K562 (cell line): Measurements from ENCODE around the gene TNRC6B. TPM values are rescaled to one million over a fixed set of nuclear protein-coding genes. Genes with fewer than 3 reads are reported as not detected.

Experiments used
- ATAC-seq: fragments of 200-7000 bp; cut with Tn5 transposase; 3 replicates; pipeline ENCODE4 v1.9.1; 2020; ENCODE audit warnings: moderate library complexity
- BruUV-seq: library from RNA; stranded (reverse); fragments of 400-500 nt; replicated peaks from 2 replicates; lab custom pipeline; 2021; lab: Mats Ljungman, UMichigan
- CTCF ChIA-PET: fragments of 300-600 bp; formaldehyde crosslinking; extraction: SDS; loops from one replicate; lab custom pipeline; 2021; ENCODE audit warnings: low intra/inter-chr PET ratio; lab: Yijun Ruan, JAX
- POLR2A ChIA-PET: fragments of 300-600, 350-650 bp; sonication (Branson Sonifier 250); formaldehyde crosslinking; extraction: SDS; loops from one replicate; lab custom pipeline; 2021; ENCODE audit warnings: antibody characterized with exemption, inconsistent platforms; lab: Yijun Ruan, JAX
- DNase-seq, 4 experiments: peaks; one replicate each; pipeline versions ENCODE4 v3.0.0 to v3.0.0-alpha.2; 2011 to 2018; ENCODE audit warnings: low spot score in 3 of 4, mixed read lengths in 3 of 4; ENCODE audit errors: extremely low read depth in 1 of 4
- FAIRE-seq: peaks from 2 replicates; lab custom pipeline; 2011; peaks lifted over from hg19 to GRCh38; lab: Jason Lieb, UNC
- H2AFZ ChIP-seq: 2 replicates; pipeline ENCODE4 v1.6.0; 2011; ENCODE audit warnings: low read depth, low read length, control low read depth, inconsistent platforms
- H3K27ac ChIP-seq: fragments of 200-600 bp; 3 replicates; pipeline ENCODE4 v1.8.0; 2011; ENCODE audit warnings: low read depth, mild to moderate bottlenecking, control low read depth, inconsistent platforms, low read length, moderate library complexity, mixed read lengths; ENCODE audit errors: extremely low read depth
- H3K27me3 ChIP-seq, 2 experiments: fragments of 300-600 bp in 1 of 2; 2 replicates in 1 of 2; 3 replicates in 1 of 2; pipeline versions ENCODE4 v1.6.0 to v1.8.0; 2011; ENCODE audit warnings: inconsistent platforms in 2 of 2, low read length in 2 of 2, mild to moderate bottlenecking in 1 of 2, mixed read lengths in 1 of 2, moderate library complexity in 1 of 2; ENCODE audit not compliant: control insufficient read depth in 2 of 2, insufficient read depth in 2 of 2
- H3K36me3 ChIP-seq: fragments of 300-600 bp; 3 replicates; pipeline ENCODE4 v1.8.0; 2011; ENCODE audit warnings: mild to moderate bottlenecking, low read length, inconsistent platforms; ENCODE audit not compliant: control insufficient read depth, insufficient read depth
- H3K4me1 ChIP-seq, 2 experiments: fragments of 200-600 bp in 1 of 2; replicated peaks in 1 of 2; 2 replicates in 1 of 2; 3 replicates in 1 of 2; pipeline versions ENCODE4 v1.5.1 to v1.8.0; 2011; ENCODE audit warnings: inconsistent platforms in 2 of 2, low read length in 2 of 2, mild to moderate bottlenecking in 1 of 2, mixed read lengths in 1 of 2, moderate library complexity in 1 of 2; ENCODE audit not compliant: control insufficient read depth in 2 of 2, insufficient read depth in 2 of 2
- H3K4me2 ChIP-seq: 2 replicates; pipeline ENCODE4 v1.6.1; 2011; ENCODE audit warnings: low read length, control low read depth, inconsistent platforms, mixed read lengths; ENCODE audit not compliant: insufficient read depth
- H3K4me3 ChIP-seq: fragments of 200-600 bp; sonication (generic), shearing (Covaris generic); 2 replicates; pipeline ENCODE4 v1.5.1; 2016; ENCODE audit warnings: control low read depth, inconsistent platforms
- H3K79me2 ChIP-seq: fragments of 200-600 bp; 3 replicates; pipeline ENCODE4 v1.8.0; 2011; ENCODE audit warnings: low read length, inconsistent platforms; ENCODE audit not compliant: control insufficient read depth, insufficient read depth
- H3K9ac ChIP-seq, 2 experiments: 2 replicates each; pipeline versions ENCODE4 v1.6.0 to v1.6.1; 2011; ENCODE audit warnings: low read depth in 2 of 2, low read length in 2 of 2, control low read depth in 1 of 2, inconsistent platforms in 1 of 2, mild to moderate bottlenecking in 1 of 2, mixed read lengths in 1 of 2; ENCODE audit not compliant: insufficient read depth in 1 of 2
- H3K9me1 ChIP-seq: one replicate; pipeline ENCODE4 v1.6.0; 2011; ENCODE audit warnings: inconsistent platforms, mild to moderate bottlenecking, low read length, moderate library complexity; ENCODE audit not compliant: control insufficient read depth, insufficient read depth
- H3K9me3 ChIP-seq: replicated peaks from 2 replicates; pipeline ENCODE4 v1.5.1; 2011; ENCODE audit warnings: low read depth, low read length, inconsistent platforms; ENCODE audit not compliant: control insufficient read depth, insufficient read depth
- H4K20me1 ChIP-seq: replicated peaks from 2 replicates; pipeline ENCODE4 v1.6.1; 2011; ENCODE audit warnings: low read length, inconsistent platforms, mixed read lengths; ENCODE audit not compliant: control insufficient read depth, insufficient read depth
- CC2D1A ChIP-seq: fragments of 450-650 bp; IDR thresholded peaks from 2 replicates; pipeline ENCODE4 v1.6.1; 2017; ENCODE audit warnings: mild to moderate bottlenecking
- DACH1 ChIP-seq: fragments of 450-650 bp; IDR thresholded peaks from 2 replicates; pipeline ENCODE4 v1.6.1; 2018; ENCODE audit not compliant: partially characterized antibody
- DDX20 ChIP-seq: fragments of 450-650 bp; IDR thresholded peaks from 2 replicates; pipeline ENCODE4 v1.6.1; 2016; ENCODE audit warnings: missing genetic modification characterization, low read depth, mild to moderate bottlenecking, missing compliant biosample characterization, moderate library complexity
- ETV1 ChIP-seq: fragments of 450-650 bp; conservative IDR thresholded peaks from 2 replicates; pipeline ENCODE4 v1.6.1; 2016; ENCODE audit warnings: missing genetic modification characterization, control low read depth, low read depth, missing compliant biosample characterization
- HMGN3 ChIP-seq: IDR thresholded peaks from 2 replicates; pipeline ENCODE4 v1.6.1; 2011; ENCODE audit warnings: borderline replicate concordance, low read depth, mild to moderate bottlenecking, mixed read lengths, low read length; ENCODE audit not compliant: insufficient read length; ENCODE audit errors: extremely low read depth
- MAZ ChIP-seq, 2 experiments: fragments of 450-650 bp in 1 of 2; sonication (generic) in 1 of 2; formaldehyde crosslinking; IDR thresholded peaks in 1 of 2; conservative IDR thresholded peaks in 1 of 2; 2 replicates each; pipeline versions ENCODE4 v1.4.0 to v1.5.0; 2020; ENCODE audit warnings: mild to moderate bottlenecking in 1 of 2, missing genetic modification reagents in 1 of 2
- MECOM ChIP-seq: fragments of 250-450 bp; sonication (Bioruptor Pico); IDR thresholded peaks from 2 replicates; pipeline ENCODE4 v1.8.0; 2022; ENCODE audit warnings: inconsistent platforms
- NCOA4 ChIP-seq: fragments of 450-650 bp; IDR thresholded peaks from 2 replicates; pipeline ENCODE4 v1.6.1; 2018; ENCODE audit warnings: mild to moderate bottlenecking; ENCODE audit not compliant: partially characterized antibody
- NR1H2 ChIP-seq: sonication (generic); formaldehyde crosslinking; IDR thresholded peaks from 2 replicates; pipeline ENCODE4 v1.4.0; 2020; ENCODE audit warnings: mild to moderate bottlenecking, missing genetic modification reagents
- PCBP2 ChIP-seq: fragments of 200-400 bp; formaldehyde crosslinking; IDR thresholded peaks from 2 replicates; pipeline ENCODE4 v1.6.1; 2018; ENCODE audit warnings: low read length, low read depth, mild to moderate bottlenecking, moderate library complexity; ENCODE audit not compliant: poor library complexity, severe bottlenecking
- RBM22 ChIP-seq: fragments of 200-400 bp; formaldehyde crosslinking; IDR thresholded peaks from 2 replicates; pipeline ENCODE4 v1.6.1; 2018; ENCODE audit warnings: low read length, low read depth; ENCODE audit not compliant: poor library complexity, severe bottlenecking
- TCF7 ChIP-seq: sonication (generic); IDR thresholded peaks from 2 replicates; pipeline ENCODE4 v1.6.1; 2016; ENCODE audit warnings: antibody characterized with exemption, borderline replicate concordance
- XRCC4 ChIP-seq: IDR thresholded peaks from one replicate; pipeline ENCODE4 v1.6.1; 2011; ENCODE audit not compliant: insufficient read depth, insufficient read length; ENCODE audit errors: extremely low read depth
- ZC3H8 ChIP-seq: fragments of 450-650 bp; IDR thresholded peaks from 2 replicates; pipeline ENCODE4 v1.6.1; 2017
- ZNF274 ChIP-seq: IDR thresholded peaks from 2 replicates; pipeline ENCODE4 v1.6.1; 2011; ENCODE audit warnings: low read depth, mild to moderate bottlenecking, low read length, moderate library complexity, borderline replicate concordance
- ZNF586 ChIP-seq: fragments of 450-650 bp; formaldehyde crosslinking; conservative IDR thresholded peaks from 2 replicates; pipeline ENCODE4 v1.4.0; 2020; ENCODE audit warnings: mild to moderate bottlenecking, moderate library complexity
- WGBS: fragments of 100-300 bp; shearing (Covaris generic); methylation state at CpG from one replicate; pipeline ENCODE4 v1.1.6; 2016; ENCODE audit warnings: low coverage, mixed read lengths; ENCODE audit not compliant: insufficient coverage; ENCODE audit errors: missing lambda C conversion rate; 5-methylcytosine and 5-hydroxymethylcytosine counted together
- in situ Hi-C: fragments of 300-500 bp; cut with MboI; formaldehyde crosslinking; loops from 4 replicates; pipeline ENCODE4 v1.15.0; 2018; ENCODE audit warnings: inconsistent platforms, mixed read lengths
- intact Hi-C: fragments of 100-400 bp; cut with micrococcal nuclease; formaldehyde crosslinking; loops from 2 replicates; pipeline ENCODE4 v1.14.2; 2022
- polyA plus RNA-seq, 8 experiments: library from polyadenylated mRNA; depleted of rRNA in 4 of 8; stranded (reverse) in 5 of 8; unstranded in 3 of 8; fragments of >200 nt; fragmentation: Nextera tagmentation in 2 of 8; fragmentation: Illumina TruSeq in 1 of 8; extraction: Ambion mirVana in 2 of 8; extraction: Trizol in 1 of 8; gene quantifications; 2 replicates each; pipeline versions ENCODE4 v1.2.1 to v1.2.3, GENCODE V29; 2011 to 2014; ENCODE audit warnings: inconsistent platforms in 1 of 8, missing spikeins in 1 of 8
- total RNA-seq, 7 experiments: library from RNA; depleted of rRNA in 6 of 7; stranded (reverse); fragments of >200 nt in 6 of 7; fragmentation: Illumina TruSeq in 2 of 7; extraction: Trizol in 2 of 7; gene quantifications; 2 replicates each; pipeline versions ENCODE4 v1.2.1 to v1.2.3, GENCODE V29; 2011 to 2021; ENCODE audit warnings: low replicate concordance in 1 of 7
- TF ChIP-seq, protein P1 (sequence below): sonication (generic); formaldehyde crosslinking; IDR thresholded peaks from 2 replicates; pipeline ENCODE4 v1.9.0; 2022; ENCODE audit warnings: mild to moderate bottlenecking, missing genetic modification reagents

The TNRC6B gene
- total and polyA plus RNA-seq, 9 of the 15 experiments (the other 6 are each of a cell fraction or from before 2014, with no cell fraction given), result 0.96 to 18.8 (median 10.8) TPM

DNA sequence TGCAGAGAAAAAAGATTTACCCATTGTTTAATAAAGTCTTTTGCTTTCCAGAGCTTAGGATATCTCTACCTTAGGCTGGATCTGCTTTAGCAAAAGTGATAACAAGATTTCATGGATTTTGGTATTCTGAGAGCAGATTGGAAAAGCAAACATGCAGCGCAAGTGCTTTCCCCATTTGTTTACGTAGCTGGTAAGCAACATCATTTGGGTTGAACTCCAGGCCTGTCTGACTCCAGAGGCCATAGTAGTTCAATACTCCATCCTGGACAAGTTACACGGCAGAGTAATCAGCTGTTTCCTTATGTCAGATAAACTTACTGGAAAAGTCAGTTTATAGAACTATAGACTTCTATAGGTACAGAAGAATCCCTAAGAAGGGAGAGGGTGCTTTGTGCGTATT is 40.6 kb upstream of the TNRC6B start:
- DNase-seq, result no peak
- in situ Hi-C loops, result no loop called here
- no peaks in the 10 kb centered on the region for H3K79me2 ChIP-seq
- H3K4me3 ChIP-seq, result no peak overlapping the region
- H4K20me1 ChIP-seq, result no peaks in the 10 kb centered on the region
- ChIA-PET POLR2A (interaction anchor here (0.6 kb wide), 1 partner anchor 26 kb away, joined by 3 read pairs; no protein-coding TSS in a partner anchor), CTCF (no interaction called here)
- H3K9me3 ChIP-seq, result no peaks in the 10 kb centered on the region
- 64% methylated on average over 3 of the region's 4 CpGs for WGBS
- H3K27ac ChIP-seq, result no peak overlapping the region
- H3K27me3 ChIP-seq, result no peaks in the 10 kb centered on the region
- no TSS peak for BruUV-seq
- intact Hi-C loops, result no loop called here
- H3K9ac ChIP-seq, result no peak overlapping the region
- H3K36me3 ChIP-seq, result no peaks in the 10 kb centered on the region
- ATAC-seq, result no peak
- FAIRE-seq, result no peak
- no peak overlapping the region for H2AFZ ChIP-seq
- H3K4me1 ChIP-seq, result no peaks in the 10 kb centered on the region
- H3K4me2 ChIP-seq, result no peak overlapping the region
- H3K9me1 ChIP-seq, result no peaks in the 10 kb centered on the region
- no peak for TF ChIP-seq XRCC4
- no peak for TF ChIP-seq DDX20 (tag)
- TF ChIP-seq ZC3H8, result no peak
- no peak for TF ChIP-seq HMGN3
- TF ChIP-seq RBM22, result no peak
- no peak for TF ChIP-seq ETV1
- TF ChIP-seq DACH1, result no peak
- TF ChIP-seq MECOM, result no peak
- no peak for TF ChIP-seq ZNF274
- no peak for TF ChIP-seq MAZ (CRISPR knock-in tag; conservative IDR thresholded peaks at IDR 0.05 in 1 of 2, IDR thresholded peaks at IDR 0.05 in 1 of 2)
- TF ChIP-seq, protein P1, sequence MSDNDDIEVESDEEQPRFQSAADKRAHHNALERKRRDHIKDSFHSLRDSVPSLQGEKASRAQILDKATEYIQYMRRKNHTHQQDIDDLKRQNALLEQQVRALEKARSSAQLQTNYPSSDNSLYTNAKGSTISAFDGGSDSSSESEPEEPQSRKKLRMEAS (CRISPR knock-in tag), result no peak
- TF ChIP-seq CC2D1A, result no peak
- no peak for TF ChIP-seq TCF7
- no peak for TF ChIP-seq PCBP2
- TF ChIP-seq NR1H2 (CRISPR knock-in tag), result no peak
- no peak for TF ChIP-seq ZNF586
- TF ChIP-seq NCOA4, result no peak
